OCI-LY7 (cell line): Measurements from ENCODE around the gene OPCML.

ENCODE experiments used
- EZH2phosphoT487 ChIP-seq: fragments of 200-600 bp; sonication (generic); IDR thresholded peaks from 2 replicates; pipeline ENCODE4 v1.6.1; 2018; ENCODE audit warnings: low read depth, borderline replicate concordance, mild to moderate bottlenecking, mixed run types, antibody characterized with exemption, low read length, moderate library complexity, mixed read lengths
- TF ChIP-seq, protein P1 (sequence below): fragments of 200-600 bp; sonication (generic); conservative IDR thresholded peaks from 2 replicates; pipeline ENCODE4 v1.5.1; 2014; ENCODE audit warnings: mild to moderate bottlenecking, antibody characterized with exemption, low read length, moderate library complexity, mixed read lengths

DNA sequence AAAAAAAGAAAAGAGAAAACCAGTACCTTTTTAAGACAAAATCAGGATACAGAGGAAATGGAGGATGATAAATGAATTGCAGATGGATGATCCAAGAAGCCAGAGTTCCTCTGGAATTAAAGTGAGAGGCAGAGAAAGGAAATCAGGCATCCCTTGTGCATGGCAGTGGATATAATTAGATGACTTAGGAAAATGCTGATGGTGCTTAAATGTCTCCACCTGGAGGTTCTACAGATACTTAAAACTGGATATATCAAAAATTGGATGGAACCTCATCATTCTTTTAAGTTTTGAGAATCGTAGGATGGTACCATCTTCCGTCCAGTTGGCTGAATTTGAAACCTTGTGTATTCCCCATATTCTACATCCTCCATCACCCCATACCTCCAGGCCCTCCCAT is 1121.9 kb downstream of the OPCML start:
- TF ChIP-seq, protein P1, sequence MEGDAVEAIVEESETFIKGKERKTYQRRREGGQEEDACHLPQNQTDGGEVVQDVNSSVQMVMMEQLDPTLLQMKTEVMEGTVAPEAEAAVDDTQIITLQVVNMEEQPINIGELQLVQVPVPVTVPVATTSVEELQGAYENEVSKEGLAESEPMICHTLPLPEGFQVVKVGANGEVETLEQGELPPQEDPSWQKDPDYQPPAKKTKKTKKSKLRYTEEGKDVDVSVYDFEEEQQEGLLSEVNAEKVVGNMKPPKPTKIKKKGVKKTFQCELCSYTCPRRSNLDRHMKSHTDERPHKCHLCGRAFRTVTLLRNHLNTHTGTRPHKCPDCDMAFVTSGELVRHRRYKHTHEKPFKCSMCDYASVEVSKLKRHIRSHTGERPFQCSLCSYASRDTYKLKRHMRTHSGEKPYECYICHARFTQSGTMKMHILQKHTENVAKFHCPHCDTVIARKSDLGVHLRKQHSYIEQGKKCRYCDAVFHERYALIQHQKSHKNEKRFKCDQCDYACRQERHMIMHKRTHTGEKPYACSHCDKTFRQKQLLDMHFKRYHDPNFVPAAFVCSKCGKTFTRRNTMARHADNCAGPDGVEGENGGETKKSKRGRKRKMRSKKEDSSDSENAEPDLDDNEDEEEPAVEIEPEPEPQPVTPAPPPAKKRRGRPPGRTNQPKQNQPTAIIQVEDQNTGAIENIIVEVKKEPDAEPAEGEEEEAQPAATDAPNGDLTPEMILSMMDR = no peak
- TF ChIP-seq EZH2phosphoT487 = no peak
